ENCODE data around the gene TRAPPC12.

TRAPPC12 gene

DNA sequence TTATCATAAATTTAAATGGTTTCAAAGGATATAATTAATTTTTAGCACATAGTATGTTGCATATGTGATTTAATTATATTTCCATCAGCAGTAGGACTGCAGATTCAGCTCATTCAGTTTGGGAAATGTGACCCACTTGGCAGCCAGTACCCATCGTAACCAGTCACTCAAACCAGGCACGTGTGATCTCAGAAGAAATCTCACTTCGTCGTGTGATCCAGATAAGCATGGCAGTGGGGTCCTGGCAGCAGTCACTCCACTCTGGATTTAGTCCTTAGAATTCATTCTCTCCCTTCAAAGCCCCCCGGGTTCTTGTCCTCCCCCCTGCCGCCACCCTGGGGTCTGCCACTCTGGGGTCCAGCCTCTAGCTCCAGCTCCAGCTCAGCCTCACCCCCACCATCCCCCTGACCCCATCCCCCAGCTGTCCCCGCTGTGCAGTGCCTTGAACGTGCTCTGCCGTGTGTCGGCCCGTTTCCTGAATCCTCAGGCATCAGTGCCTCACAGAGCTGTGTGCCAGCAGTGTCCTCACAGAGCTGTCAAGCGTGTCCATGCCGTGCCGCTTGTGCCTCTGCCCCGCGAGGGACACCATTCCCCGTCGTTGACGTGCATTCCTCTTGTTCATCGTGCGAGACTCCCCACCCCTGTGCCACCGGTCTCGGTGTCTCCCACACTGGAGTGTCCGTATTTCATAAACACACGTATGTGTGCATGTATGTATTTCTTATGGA lies 34.8 kb downstream of the TRAPPC12 start:
- H3K27me3 ChIP-seq, result no peaks in the 10 kb centered on the region
- peaks cover 5% of the 10 kb centered on the region for H3K36me3 ChIP-seq
- TF ChIP-seq CTCF (IDR thresholded peaks at IDR 0.05; ENCODE audit: low read depth, low read length), result no peak
- DNase-seq, result no peak
- H3K4me3 ChIP-seq (ENCODE audit: low read depth, low read length), result no peak overlapping the region
- no peaks in the 10 kb centered on the region for H3K4me1 ChIP-seq
- no peaks in the 10 kb centered on the region for H3K9me3 ChIP-seq

- peaks cover 17% of the 10 kb centered on the region for H3K36me3 ChIP-seq
- no peaks in the 10 kb centered on the region for H3K4me1 ChIP-seq
- no peak for TF ChIP-seq CTCF (IDR thresholded peaks at IDR 0.05; ENCODE audit: low read depth, low read length)
- no peak overlapping the region for H3K4me3 ChIP-seq (ENCODE audit: low read depth, low read length)
- H3K27me3 ChIP-seq, result no peaks in the 10 kb centered on the region
- H3K9me3 ChIP-seq, result no peaks in the 10 kb centered on the region
- no peak for DNase-seq
Observed at GRCh38 chr2:3418766-3419404, 39.4 kb downstream of the TRAPPC12 start.

- no peaks in the 10 kb centered on the region for H3K27me3 ChIP-seq
- H3K9me3 ChIP-seq, result no peaks in the 10 kb centered on the region
- H3K4me3 ChIP-seq (ENCODE audit: low read depth, low read length), result no peak overlapping the region
- no peak for DNase-seq
- peaks cover 26% of the 10 kb centered on the region for H3K36me3 ChIP-seq
- TF ChIP-seq CTCF (IDR thresholded peaks at IDR 0.05; ENCODE audit: low read depth, low read length), result no peak
- no peaks in the 10 kb centered on the region for H3K4me1 ChIP-seq
Observed at GRCh38 chr2:3420076-3420768, 40.7 kb downstream of the TRAPPC12 start.

DNA sequence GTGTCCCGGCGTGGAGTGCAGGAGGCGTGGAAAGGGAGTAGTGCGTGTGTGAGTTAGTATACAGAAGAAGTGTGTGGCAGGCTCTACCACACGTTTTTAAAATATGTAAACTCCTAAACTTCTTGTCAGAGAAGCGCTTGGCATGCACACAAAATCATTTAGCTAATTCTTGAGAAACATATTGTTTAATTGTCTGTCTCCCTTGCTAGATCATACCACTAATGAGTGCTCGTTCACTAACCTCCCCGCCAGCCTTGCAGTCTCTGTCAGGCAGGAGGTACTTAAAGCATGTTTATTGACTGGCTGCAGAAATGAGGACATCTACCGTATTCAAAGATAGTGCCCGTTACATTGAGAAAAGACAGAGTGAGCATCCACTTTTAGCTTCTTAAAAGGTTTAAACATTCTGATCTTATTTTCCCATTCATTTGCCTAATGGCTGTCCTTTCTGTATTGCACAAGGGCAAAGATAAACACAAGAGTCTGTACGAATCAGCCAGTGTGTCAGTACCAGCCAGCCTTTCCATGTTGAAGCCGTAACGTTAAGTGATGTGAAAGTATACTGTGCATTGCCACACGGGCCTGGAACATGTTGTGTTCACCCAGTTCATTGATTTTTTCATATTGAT lies 41.4 kb downstream of the TRAPPC12 start:
- peaks cover 30% of the 10 kb centered on the region for H3K36me3 ChIP-seq
- no peaks in the 10 kb centered on the region for H3K4me1 ChIP-seq
- H3K27me3 ChIP-seq, result no peaks in the 10 kb centered on the region
- no peak overlapping the region for H3K4me3 ChIP-seq (ENCODE audit: low read depth, low read length)
- H3K9me3 ChIP-seq, result no peaks in the 10 kb centered on the region
- no peak for TF ChIP-seq CTCF (IDR thresholded peaks at IDR 0.05; ENCODE audit: low read depth, low read length)
- DNase-seq, result no peak

DNA sequence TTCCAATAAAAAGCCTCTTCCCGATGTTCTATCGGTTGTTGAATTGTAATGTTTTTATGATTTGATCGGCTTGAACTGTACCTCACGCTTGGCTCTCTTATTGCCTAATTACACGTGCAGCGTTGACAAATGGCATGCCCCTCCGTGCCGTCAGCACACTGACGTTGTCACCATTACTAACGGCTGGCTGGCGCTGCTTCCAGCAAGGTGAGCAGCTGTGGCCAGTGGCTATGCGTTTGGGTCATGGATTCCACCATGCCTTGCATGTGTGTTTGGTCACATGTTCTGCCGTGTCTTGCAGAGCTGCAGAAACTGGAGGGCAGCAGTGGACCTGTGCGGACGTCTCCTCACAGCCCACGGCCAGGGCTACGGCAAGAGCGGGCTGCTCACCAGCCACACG lies 42.1 kb downstream of the TRAPPC12 start:
- Histone ChIP-seq H3K4me3 (ENCODE audit: low read depth, low read length) (no peak overlapping the region), H3K9me3 (no peaks in the 10 kb centered on the region), H3K27me3 (no peaks in the 10 kb centered on the region), H3K4me1 (no peaks in the 10 kb centered on the region), H3K36me3 (peaks cover 30% of the 10 kb centered on the region)
- DNase-seq, result no peak
- no peak for TF ChIP-seq CTCF (IDR thresholded peaks at IDR 0.05; ENCODE audit: low read depth, low read length)
